Measurements from ENCODE around the gene MTA1.

The MTA1 gene

DNA sequence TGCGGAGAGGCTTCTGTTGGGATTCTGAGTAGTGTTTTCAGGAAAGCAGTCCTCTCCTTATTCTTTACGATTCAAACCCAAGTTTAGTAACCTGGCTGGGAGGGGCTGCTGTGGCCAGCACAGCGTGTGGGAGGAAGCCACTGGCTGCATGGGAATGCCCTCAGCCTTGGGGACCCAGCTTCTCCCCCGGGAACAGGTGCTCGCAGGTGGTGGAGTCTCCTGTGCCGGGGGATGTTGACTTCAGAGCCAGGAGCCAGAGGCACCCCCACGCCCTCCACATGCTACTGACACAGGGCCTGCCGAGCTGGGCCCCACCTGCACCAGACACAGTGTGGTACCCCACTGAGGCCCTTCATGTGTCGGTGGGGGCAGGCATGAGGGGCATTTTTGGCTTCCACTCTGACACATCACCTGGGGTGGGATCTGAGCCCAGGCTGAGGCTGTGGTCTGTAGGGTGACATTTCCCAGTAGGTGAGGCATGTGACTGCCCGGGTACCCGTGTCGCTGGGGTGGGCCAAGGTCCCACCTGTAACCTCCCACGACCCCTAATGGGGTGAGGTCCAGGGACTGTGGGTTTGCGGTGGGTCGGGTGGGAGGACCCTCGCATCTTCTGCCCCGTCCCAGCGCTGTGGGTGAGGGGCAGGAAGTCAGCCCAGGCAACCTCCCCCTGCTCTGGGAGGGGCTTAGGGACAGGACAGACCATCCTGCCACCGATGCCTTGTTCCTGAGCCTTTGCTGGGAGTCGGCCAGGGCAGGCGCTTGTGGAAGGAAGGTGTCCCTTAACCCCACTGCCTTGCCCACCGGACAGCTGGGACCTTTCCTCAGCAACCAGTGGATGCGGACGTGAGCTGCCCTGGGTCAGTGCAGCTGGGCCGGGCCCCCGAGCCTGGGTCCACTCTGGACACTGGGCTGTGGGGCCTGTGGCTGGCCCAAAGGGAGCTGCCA lies 26.5 kb downstream of the MTA1 start:
- no peak for DNase-seq (ENCODE audit: low read depth)

GRCh38 chr14:105446971-105447370 lies 27.3 kb downstream of the MTA1 start:
- DNase-seq (ENCODE audit: low read depth), result no peak

DNA sequence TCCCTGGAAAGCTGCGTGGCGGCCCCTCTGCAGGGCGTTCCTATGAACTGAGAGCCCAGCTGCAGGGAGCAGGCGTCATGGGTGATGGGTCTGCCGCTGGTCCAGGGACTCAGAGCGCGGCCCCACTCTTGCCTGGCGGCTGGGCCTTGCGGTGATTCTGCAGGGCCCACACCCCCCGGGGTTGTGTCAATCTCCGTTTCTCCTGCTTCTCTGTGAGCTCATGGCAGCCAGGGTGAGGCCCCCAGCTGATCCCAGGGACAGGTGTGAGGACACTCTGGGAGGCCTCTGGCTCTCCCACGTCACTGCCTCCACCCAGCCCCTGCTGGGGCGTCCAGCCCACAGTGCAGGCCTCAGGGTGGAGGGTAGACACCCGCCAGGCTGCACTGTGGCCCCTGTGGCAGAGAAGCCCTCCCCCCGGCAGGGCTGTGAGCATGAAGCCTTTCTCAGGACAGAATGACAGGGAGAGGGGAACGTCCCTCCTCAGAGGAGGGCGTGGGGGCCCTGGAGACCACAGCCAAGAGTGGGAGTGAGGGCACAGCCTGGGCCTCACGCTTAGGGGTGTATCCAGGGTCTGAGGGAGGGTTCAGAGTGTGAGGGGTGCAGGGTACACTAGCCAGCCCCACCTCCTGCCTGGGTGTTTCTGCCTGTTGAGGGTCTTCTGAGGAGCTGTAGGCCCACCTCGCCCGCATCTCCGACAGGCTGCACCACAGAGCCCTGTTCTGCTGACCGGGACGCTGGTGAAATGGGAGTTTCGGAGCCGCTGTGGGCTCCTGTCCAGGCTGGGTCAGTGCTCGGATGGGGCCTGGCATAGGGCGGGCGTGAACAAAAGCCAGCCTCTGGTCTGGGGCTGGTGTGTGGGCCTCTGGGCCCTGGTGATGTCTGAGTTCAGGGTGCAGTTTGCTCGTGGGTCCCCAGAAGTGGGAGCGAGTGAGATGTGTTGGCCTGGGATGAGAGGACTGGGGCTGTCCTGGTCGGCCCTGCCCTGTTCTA lies 28.3 kb downstream of the MTA1 start:
- no peak for DNase-seq (ENCODE audit: low read depth)

DNA sequence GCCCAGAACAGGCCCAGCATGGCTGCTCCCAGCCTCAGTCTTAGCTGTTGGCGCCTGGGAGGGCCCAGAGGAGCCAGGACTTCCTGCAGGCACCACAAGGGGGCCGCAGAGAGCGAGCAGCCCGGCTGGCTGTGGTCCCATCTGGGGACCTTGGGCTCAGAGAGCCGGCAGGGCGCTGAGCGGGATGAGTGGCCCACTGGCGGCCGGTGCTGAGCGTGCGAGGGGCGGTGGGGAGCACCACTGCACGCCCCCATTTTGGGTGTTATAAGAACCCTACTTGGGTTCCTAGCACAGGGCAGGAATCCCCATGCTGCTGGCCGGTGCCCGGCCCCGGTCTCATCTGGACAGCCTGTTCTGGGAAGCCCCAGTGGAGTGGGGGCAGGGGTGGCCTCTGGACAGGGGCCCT lies 29.1 kb downstream of the MTA1 start:
- DNase-seq (ENCODE audit: low read depth), result peak; percentile 43

DNA sequence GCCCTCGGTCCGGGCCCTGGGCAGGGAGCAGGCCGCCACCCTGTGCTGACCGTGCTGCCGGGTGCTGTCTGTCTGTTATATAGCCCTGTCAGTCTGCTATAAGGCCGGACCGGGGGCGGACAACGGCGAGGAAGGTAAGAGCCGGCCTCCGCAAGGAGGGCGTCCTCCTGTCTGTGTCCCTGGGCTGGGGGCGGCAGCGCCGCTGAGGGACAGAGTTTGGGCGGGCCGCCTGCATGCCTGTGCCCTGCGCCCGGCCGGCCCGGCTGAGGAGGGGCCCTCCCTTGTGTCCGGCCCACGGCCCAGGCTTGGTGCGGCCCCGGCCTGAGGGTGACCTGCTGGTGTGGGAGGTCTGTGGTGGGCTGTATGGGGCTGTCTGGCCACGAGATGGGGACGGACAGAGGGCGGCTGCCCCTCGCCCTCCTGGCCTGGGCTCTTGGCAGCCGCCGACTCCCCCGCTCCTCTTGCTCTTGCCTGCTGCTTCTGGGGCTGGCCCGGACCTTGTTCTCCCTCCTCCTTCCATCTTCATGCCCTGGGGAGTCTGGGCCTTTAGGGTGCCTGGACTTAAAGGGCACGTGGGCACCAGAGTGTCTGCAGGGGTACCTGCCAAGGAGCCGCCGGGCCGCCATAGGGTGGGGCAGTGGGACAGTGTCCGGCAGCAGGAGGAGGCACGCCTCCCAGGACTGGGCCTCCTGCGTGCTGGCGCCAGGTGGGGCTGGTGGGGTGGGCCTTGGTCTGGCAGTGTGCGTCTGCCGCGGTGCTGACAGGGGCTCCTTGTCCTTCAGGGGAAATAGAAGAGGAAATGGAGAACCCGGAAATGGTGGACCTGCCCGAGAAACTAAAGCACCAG lies 29.9 kb downstream of the MTA1 start:
- DNase-seq (ENCODE audit: low read depth), result no peak

DNA sequence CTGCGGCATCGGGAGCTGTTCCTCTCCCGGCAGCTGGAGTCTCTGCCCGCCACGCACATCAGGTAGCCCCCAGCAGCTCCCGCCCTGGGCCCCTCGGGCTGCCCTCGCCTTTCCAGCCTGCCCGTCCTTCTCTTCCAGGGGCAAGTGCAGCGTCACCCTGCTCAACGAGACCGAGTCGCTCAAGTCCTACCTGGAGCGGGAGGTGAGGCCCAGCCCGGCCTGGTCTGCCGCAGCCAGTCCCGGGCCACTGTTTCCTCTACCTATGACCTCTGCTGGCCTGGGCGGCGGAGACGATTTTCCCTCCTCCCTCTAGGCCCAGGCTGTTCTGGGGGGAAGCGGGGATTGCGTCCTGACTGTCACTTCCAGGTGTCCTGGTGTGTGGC lies 30.5 kb downstream of the MTA1 start:
- no peak for DNase-seq (ENCODE audit: low read depth)

- no peak for DNase-seq (ENCODE audit: low read depth)
Observed at GRCh38 chr14:105450864-105451720, 31.5 kb downstream of the MTA1 start.

DNA sequence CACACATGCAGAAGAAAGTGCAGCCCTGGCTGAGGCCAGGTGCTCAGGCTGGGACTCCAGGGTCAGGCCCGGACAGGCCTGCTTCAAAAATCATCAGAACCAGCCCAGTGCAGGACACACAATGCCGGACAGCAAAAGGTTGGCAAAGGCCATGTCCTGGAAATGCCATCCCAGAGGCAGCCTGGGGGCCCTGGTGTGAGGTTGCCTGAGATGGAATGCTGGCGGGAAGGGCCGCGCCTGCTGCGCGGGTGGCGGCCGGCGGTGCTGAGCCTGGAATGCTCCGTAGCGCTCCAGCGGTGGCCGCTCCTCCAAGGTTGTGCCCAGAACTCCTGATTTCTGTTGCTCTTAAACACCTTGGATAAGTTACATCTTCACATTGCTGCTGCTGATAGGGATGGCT lies 33.3 kb downstream of the MTA1 start:
- no peak for DNase-seq (ENCODE audit: low read depth)

- DNase-seq (ENCODE audit: low read depth), result no peak
Observed at GRCh38 chr14:105453847-105454246, 34.2 kb downstream of the MTA1 start.

- no peak for DNase-seq (ENCODE audit: low read depth)
Observed at GRCh38 chr14:105455086-105455640, 35.5 kb downstream of the MTA1 start.

- no peak for DNase-seq (ENCODE audit: low read depth)
Observed at GRCh38 chr14:105455766-105456660, 36.4 kb downstream of the MTA1 start.

DNA sequence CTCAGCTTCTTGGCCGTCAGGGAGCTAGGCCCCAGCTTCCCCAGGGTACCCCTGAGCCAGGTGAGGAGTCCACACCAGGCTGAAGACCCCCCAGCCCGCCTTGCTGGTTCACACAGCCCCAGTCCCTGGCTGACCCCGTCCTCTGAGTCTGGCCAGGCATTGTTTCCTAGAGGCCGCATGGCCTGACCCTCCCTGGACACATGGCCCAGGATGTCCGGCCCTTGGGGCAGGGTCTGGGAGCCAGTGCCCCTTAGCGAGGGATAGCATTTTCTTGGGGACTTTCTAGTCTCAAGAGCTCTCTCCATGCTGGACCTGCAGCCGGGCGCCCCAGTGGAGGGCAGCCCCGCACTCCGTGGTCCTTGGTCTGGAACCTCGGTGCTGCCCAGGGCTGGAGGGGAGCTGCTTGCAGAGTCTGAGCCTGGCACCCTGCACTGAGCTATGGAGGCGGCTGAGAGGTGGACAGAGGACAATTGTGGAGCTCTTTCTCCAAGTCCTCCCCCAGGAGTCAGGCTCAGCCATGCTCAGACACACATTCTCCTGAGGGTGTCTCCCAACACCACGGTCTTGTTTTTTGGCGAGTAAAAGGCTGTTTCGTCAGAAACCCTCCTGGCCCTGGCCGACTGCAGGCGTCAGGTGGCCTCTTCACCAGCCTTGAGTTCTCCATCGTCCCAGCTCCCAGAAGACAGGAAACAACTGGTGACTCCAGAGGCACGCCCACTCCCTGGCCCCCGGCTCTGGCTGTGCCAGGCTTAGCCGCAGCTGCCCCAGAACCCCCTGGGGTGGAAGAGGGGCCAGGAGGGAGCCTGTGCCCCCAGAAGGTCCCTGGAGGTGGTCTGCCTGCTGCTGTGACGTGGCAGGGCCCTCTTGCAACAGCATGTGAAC lies 37.4 kb downstream of the MTA1 start:
- no peak for DNase-seq (ENCODE audit: low read depth)

DNA sequence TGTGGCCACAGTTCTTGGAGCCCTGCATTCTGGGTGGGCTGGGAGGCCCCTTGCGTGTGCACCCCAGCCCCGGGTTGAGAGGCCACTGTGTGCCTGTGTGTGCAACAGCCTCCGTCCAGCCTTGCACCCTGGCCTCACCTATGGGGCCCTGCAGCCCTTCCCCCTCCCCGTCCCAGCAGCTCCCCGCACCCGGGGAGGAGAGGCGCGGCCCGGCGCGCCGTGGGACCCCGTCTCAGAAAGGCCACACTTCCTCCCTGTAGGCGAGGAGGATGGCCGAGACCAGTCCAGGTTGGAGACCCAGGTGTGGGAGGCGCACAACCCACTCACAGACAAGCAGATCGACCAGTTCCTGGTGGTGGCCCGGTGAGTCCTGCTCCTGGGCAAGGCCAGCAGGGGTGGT lies 38.4 kb downstream of the MTA1 start:
- no peak for DNase-seq (ENCODE audit: low read depth)

DNA sequence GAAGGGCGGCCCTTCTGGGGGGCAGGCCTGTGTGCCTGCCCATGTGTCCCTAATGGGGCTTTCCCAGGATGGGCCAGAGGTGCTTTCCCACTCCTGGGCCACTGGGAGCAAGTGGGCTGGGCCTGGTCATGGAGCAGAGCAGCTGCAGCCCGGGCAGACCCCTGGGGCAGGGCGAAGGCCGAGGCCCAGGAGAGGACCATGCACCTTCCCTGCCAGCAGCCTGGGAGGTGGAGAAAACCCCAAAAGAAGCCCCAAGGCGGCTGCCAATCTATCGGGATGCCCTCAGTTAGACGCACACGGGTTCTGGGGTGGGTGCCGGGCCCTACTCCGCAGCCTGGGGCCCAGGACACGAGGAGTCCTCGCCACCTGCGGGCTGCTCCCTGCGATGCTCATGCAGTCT lies 38.9 kb downstream of the MTA1 start:
- DNase-seq (ENCODE audit: low read depth), result no peak

GRCh38 chr14:105460116-105460515 lies 40.5 kb downstream of the MTA1 start:
- DNase-seq (ENCODE audit: low read depth), result no peak

DNA sequence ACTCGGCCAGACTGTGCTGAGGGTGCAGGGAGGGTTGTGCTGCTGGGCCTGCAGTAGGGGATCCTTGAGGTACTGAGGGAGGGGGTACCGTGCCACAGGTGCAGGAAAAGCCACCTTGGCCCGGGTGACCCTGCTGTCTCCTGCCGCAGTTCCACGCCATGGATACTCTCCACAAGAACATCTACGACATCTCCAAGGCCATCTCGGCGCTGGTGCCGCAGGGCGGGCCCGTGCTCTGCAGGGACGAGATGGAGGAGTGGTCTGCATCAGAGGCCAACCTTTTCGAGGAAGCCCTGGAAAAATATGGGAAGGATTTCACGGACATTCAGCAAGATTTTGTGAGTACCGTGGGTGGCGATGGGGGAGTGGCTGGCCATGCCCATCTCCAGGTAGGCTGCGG lies 41.0 kb downstream of the MTA1 start:
- no peak for DNase-seq (ENCODE audit: low read depth)

DNA sequence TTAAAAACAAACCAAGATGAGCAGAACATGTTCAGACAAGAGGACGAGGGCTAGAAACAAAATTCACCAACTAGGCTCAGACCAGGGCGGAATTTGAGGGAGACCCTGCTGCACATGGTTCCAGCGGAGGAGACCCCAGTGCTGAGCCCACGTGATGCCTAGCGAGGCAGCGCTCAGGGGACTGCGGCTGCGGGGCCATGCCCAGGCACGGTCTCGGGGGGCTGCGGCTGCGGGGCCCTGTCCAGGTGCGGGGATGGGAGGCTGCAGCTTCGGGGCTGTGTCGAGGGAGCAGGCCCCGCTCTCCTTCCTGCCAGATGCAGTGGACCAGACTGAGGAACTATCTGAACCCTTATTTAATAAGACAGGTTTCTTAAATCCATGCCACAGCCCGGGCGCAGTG lies 42.3 kb downstream of the MTA1 start:
- no peak for DNase-seq (ENCODE audit: low read depth)

DNA sequence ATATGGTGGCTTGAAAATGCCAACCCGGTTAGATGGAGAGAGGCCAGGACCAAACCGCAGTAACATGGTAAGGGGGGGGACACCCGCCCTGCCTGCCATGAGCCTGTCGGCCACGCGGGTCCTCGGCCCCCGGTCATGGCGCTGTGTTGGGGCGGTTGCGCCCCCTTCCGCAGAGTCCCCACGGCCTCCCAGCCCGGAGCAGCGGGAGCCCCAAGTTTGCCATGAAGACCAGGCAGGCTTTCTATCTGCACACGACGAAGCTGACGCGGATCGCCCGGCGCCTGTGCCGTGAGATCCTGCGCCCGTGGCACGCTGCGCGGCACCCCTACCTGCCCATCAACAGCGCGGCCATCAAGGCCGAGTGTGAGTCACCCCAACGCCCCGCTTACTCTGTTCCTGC lies 44.9 kb downstream of the MTA1 start:
- DNase-seq (ENCODE audit: low read depth), result no peak

Data from stimulated activated CD8-positive, alpha-beta memory T cell treated with anti-CD3 and anti-CD28 coated beads, Interleukin-12 subunit alpha, Interleukin-12 subunit beta, amount 100 ng/mL, for 4 hours (primary cell).